Sigmoid colon (tissue), 3 donors: ENCODE results near the gene NHS.

Source experiments
- CTCF ChIP-seq, 4 experiments: fragments of 450-650 bp in 3 of 4; fragments of 200-600 bp in 1 of 4; IDR thresholded peaks; one replicate each; pipeline ENCODE4 v1.5.1; 2016 to 2019; ENCODE audit warnings: antibody characterized with exemption in 4 of 4, mild to moderate bottlenecking in 3 of 4, moderate library complexity in 2 of 4
- POLR2A ChIP-seq, 2 donors: fragments of 450-650 bp; IDR thresholded peaks; one replicate each; pipeline ENCODE4 v1.6.1; 2016; ENCODE audit warnings: antibody characterized with exemption in 2 of 2, mild to moderate bottlenecking in 2 of 2, moderate library complexity in 2 of 2

- TF ChIP-seq CTCF (IDR thresholded peaks at IDR 0.05), result no peak
- no peak for TF ChIP-seq POLR2A (IDR thresholded peaks at IDR 0.05)
These were observed 152.9 kb downstream of the NHS start for GRCh38 chrX:17527922-17528321.
